ENCODE measurements around the gene PCAT7. TPM values are rescaled to one million over a fixed set of nuclear protein-coding genes. Genes with fewer than 3 reads are reported as not detected.
A peak's percentile ranks its signal among the peaks of the same experiment; 100 is the strongest.
"Not testable (repeated sequence)": the region's sequence is repeated elsewhere in the genome, so short reads cannot be mapped to it uniquely, and the experiment has no call there.

Gene PCAT7
- total and polyA plus RNA-seq, 4 donors, result 0.18 to 0.29 (median 0.28) TPM; not detected in 1

GRCh38 chr9:94591046-94591545 lies 36.2 kb downstream of the PCAT7 start:
- intact Hi-C loops (cut with DNase I), result not testable (repeated sequence)
- WGBS, 2 donors, result 83 to 90% methylated on average over 35 of the region's 38 CpGs

GRCh38 chr9:94591876-94592275 lies 37.0 kb downstream of the PCAT7 start:
- intact Hi-C loops (cut with DNase I), result no loop called here
- H3K27me3 ChIP-seq (ENCODE audit: control insufficient read depth in 1 of 2, insufficient read depth in 2 of 2, low read length in 1 of 2), result no peaks in the 10 kb centered on the region
- ATAC-seq (ENCODE audit: low FRiP score), result no peak
- WGBS, 2 donors, result 96 to 99% methylated on average over 8 of the region's 8 CpGs
- H3K9me3 ChIP-seq (ENCODE audit: control insufficient read depth, low read length), result no peaks in the 10 kb centered on the region
- no peak for DNase-seq
- H3K27ac ChIP-seq (ENCODE audit: low read depth in 1 of 2, low read length in 2 of 2), result no peak overlapping the region
- no peaks in the 10 kb centered on the region for H3K36me3 ChIP-seq (ENCODE audit: control insufficient read depth in 1 of 2, insufficient read depth in 2 of 2, low read length in 1 of 2)
- H3K4me3 ChIP-seq (ENCODE audit: low read length in 2 of 2), result no peak overlapping the region
- no peaks in the 10 kb centered on the region for H3K4me1 ChIP-seq (ENCODE audit: control insufficient read depth in 1 of 2, insufficient read depth in 2 of 2, low read length in 2 of 2)

More at GRCh38 chr9:94591046-94591545, 36.2 kb downstream of the PCAT7 start:
- H3K4me3 ChIP-seq (ENCODE audit: low read length in 2 of 2); DNase-seq; ATAC-seq (ENCODE audit: low FRiP score); H3K9me3 ChIP-seq (ENCODE audit: control insufficient read depth, low read length); H3K4me1 ChIP-seq (ENCODE audit: control insufficient read depth in 1 of 2, insufficient read depth in 2 of 2, low read length in 2 of 2); H3K36me3 ChIP-seq (ENCODE audit: control insufficient read depth in 1 of 2, insufficient read depth in 2 of 2, low read length in 1 of 2); H3K27ac ChIP-seq (ENCODE audit: low read depth in 1 of 2, low read length in 2 of 2); H3K27me3 ChIP-seq (ENCODE audit: control insufficient read depth in 1 of 2, insufficient read depth in 2 of 2, low read length in 1 of 2): not testable (repeated sequence)

- ATAC-seq (ENCODE audit: low FRiP score); H3K36me3 ChIP-seq (ENCODE audit: control insufficient read depth in 1 of 2, insufficient read depth in 2 of 2, low read length in 1 of 2); H3K4me1 ChIP-seq (ENCODE audit: control insufficient read depth in 1 of 2, insufficient read depth in 2 of 2, low read length in 2 of 2); H3K27ac ChIP-seq (ENCODE audit: low read depth in 1 of 2, low read length in 2 of 2); H3K9me3 ChIP-seq (ENCODE audit: control insufficient read depth, low read length); DNase-seq; H3K27me3 ChIP-seq (ENCODE audit: control insufficient read depth in 1 of 2, insufficient read depth in 2 of 2, low read length in 1 of 2); intact Hi-C loops (cut with DNase I); H3K4me3 ChIP-seq (ENCODE audit: low read length in 2 of 2): not testable (repeated sequence)
- WGBS, 2 donors, result 68 to 89% methylated on average over 7 of the region's 7 CpGs
These were observed 37.8 kb downstream of the PCAT7 start for GRCh38 chr9:94592683-94593082.

GRCh38 chr9:94593459-94594345 lies 38.8 kb downstream of the PCAT7 start, which contains the start of gene FBP2:
Gene FBP2 (minus strand): TSS chr9:94593824. CDS start chr9:94593726, 98 bp downstream.
- Histone ChIP-seq H3K4me1 (ENCODE audit: control insufficient read depth in 1 of 2, insufficient read depth in 2 of 2, low read length in 2 of 2) (no peaks in the 10 kb centered on the region), H3K9me3 (ENCODE audit: control insufficient read depth, low read length) (no peaks in the 10 kb centered on the region), H3K4me3 (ENCODE audit: low read length in 2 of 2) (no peak within 1 kb of the TSS), H3K27me3 (ENCODE audit: control insufficient read depth in 1 of 2, insufficient read depth in 2 of 2, low read length in 1 of 2) (no peaks in the 10 kb centered on the region), H3K27ac (ENCODE audit: low read depth in 1 of 2, low read length in 2 of 2) (no peak within 1 kb of the TSS), H3K36me3 (ENCODE audit: control insufficient read depth in 1 of 2, insufficient read depth in 2 of 2, low read length in 1 of 2) (no peaks in the 10 kb centered on the region)
- ATAC-seq (ENCODE audit: low FRiP score) (peak; percentile 46), DNase-seq (peak in 1 of 2 donors; percentile 53)
- intact Hi-C loops (cut with DNase I), result no loop called here
- WGBS, 2 donors, result 14 to 15% methylated on average over 21 of the region's 21 CpGs

GRCh38 chr9:94599102-94599501 lies 44.2 kb downstream of the PCAT7 start:
- ATAC-seq (ENCODE audit: low FRiP score) (no peak), DNase-seq (peak in 1 of 2 donors; percentile 34)
- Histone ChIP-seq H3K4me1 (ENCODE audit: control insufficient read depth in 1 of 2, insufficient read depth in 2 of 2, low read length in 2 of 2) (no peaks in the 10 kb centered on the region), H3K36me3 (ENCODE audit: control insufficient read depth in 1 of 2, insufficient read depth in 2 of 2, low read length in 1 of 2) (no peaks in the 10 kb centered on the region), H3K27me3 (ENCODE audit: control insufficient read depth in 1 of 2, insufficient read depth in 2 of 2, low read length in 1 of 2) (no peaks in the 10 kb centered on the region), H3K9me3 (ENCODE audit: control insufficient read depth, low read length) (no peaks in the 10 kb centered on the region), H3K4me3 (ENCODE audit: low read length in 2 of 2) (no peak overlapping the region), H3K27ac (ENCODE audit: low read depth in 1 of 2, low read length in 2 of 2) (no peak overlapping the region)
- WGBS, 2 donors, result 82 to 96% methylated on average over 7 of the region's 7 CpGs
- intact Hi-C loops (cut with DNase I), result no loop called here

- H3K4me3 ChIP-seq (ENCODE audit: low read length in 2 of 2), result no peak overlapping the region
- intact Hi-C loops (cut with DNase I), result no loop called here
- H3K36me3 ChIP-seq (ENCODE audit: control insufficient read depth in 1 of 2, insufficient read depth in 2 of 2, low read length in 1 of 2), result no peaks in the 10 kb centered on the region
- no peaks in the 10 kb centered on the region for H3K4me1 ChIP-seq (ENCODE audit: control insufficient read depth in 1 of 2, insufficient read depth in 2 of 2, low read length in 2 of 2)
- no peaks in the 10 kb centered on the region for H3K9me3 ChIP-seq (ENCODE audit: control insufficient read depth, low read length)
- H3K27ac ChIP-seq (ENCODE audit: low read depth in 1 of 2, low read length in 2 of 2), result no peak overlapping the region
- 92 to 93% methylated on average over 8 of the region's 8 CpGs for WGBS, 2 donors
- DNase-seq (peak in 1 of 2 donors; percentile 52), ATAC-seq (ENCODE audit: low FRiP score) (no peak)
- no peaks in the 10 kb centered on the region for H3K27me3 ChIP-seq (ENCODE audit: control insufficient read depth in 1 of 2, insufficient read depth in 2 of 2, low read length in 1 of 2)
These were observed 45.4 kb downstream of the PCAT7 start for GRCh38 chr9:94600258-94600657.

- DNase-seq (no peak), ATAC-seq (ENCODE audit: low FRiP score) (no peak)
- Histone ChIP-seq H3K27ac (ENCODE audit: low read depth in 1 of 2, low read length in 2 of 2) (no peak overlapping the region), H3K4me1 (ENCODE audit: control insufficient read depth in 1 of 2, insufficient read depth in 2 of 2, low read length in 2 of 2) (no peaks in the 10 kb centered on the region), H3K9me3 (ENCODE audit: control insufficient read depth, low read length) (no peaks in the 10 kb centered on the region), H3K27me3 (ENCODE audit: control insufficient read depth in 1 of 2, insufficient read depth in 2 of 2, low read length in 1 of 2) (no peaks in the 10 kb centered on the region), H3K4me3 (ENCODE audit: low read length in 2 of 2) (no peak overlapping the region), H3K36me3 (ENCODE audit: control insufficient read depth in 1 of 2, insufficient read depth in 2 of 2, low read length in 1 of 2) (no peaks in the 10 kb centered on the region)
- intact Hi-C loops (cut with DNase I), result no loop called here
- WGBS, 2 donors, result 70 to 86% methylated on average over 10 of the region's 10 CpGs
These were observed 45.8 kb downstream of the PCAT7 start for GRCh38 chr9:94600715-94601114.

GRCh38 chr9:94602666-94603065 lies 47.8 kb downstream of the PCAT7 start:
- Histone ChIP-seq H3K27me3 (ENCODE audit: control insufficient read depth in 1 of 2, insufficient read depth in 2 of 2, low read length in 1 of 2) (no peaks in the 10 kb centered on the region), H3K4me3 (ENCODE audit: low read length in 2 of 2) (no peak overlapping the region), H3K36me3 (ENCODE audit: control insufficient read depth in 1 of 2, insufficient read depth in 2 of 2, low read length in 1 of 2) (no peaks in the 10 kb centered on the region), H3K27ac (ENCODE audit: low read depth in 1 of 2, low read length in 2 of 2) (no peak overlapping the region), H3K4me1 (ENCODE audit: control insufficient read depth in 1 of 2, insufficient read depth in 2 of 2, low read length in 2 of 2) (no peaks in the 10 kb centered on the region), H3K9me3 (ENCODE audit: control insufficient read depth, low read length) (no peaks in the 10 kb centered on the region)
- DNase-seq (peak in 1 of 2 donors; percentile 58), ATAC-seq (ENCODE audit: low FRiP score) (no peak)
- 83 to 89% methylated on average over 6 of the region's 6 CpGs for WGBS, 2 donors
- intact Hi-C loops (cut with DNase I), result no loop called here

Measured in aorta (tissue), 5 donors.